Endothelial cell of umbilical vein (primary cell): Measurements from ENCODE around the gene ABLIM2. TPM values are rescaled to one million over a fixed set of nuclear protein-coding genes. Genes with fewer than 3 reads are reported as not detected.

Source experiments
- BruUV-seq: library from RNA; stranded (reverse); fragments of 400-500 nt; replicated peaks from 2 replicates; lab custom pipeline; 2021; lab: Mats Ljungman, UMichigan
- CTCF ChIA-PET: fragments of 300-600, 350-600 bp; sonication (Branson Sonifier 250); formaldehyde crosslinking; loops from one replicate; lab custom pipeline; 2021; ENCODE audit warnings: antibody characterized with exemption, inconsistent platforms; lab: Charles Lee
- POLR2A ChIA-PET: fragments of 300-600, 350-600 bp; sonication (Branson Sonifier 250); formaldehyde crosslinking; loops from one replicate; lab custom pipeline; 2021; ENCODE audit warnings: antibody characterized with exemption, inconsistent platforms; lab: Charles Lee
- DNase-seq: peaks from one replicate; pipeline ENCODE4 v3.0.0-alpha.2; 2011; ENCODE audit warnings: low read depth, low spot score
- FAIRE-seq: peaks from 2 replicates; lab custom pipeline; 2011; peaks lifted over from hg19 to GRCh38; lab: Jason Lieb, UNC
- H2AFZ ChIP-seq: 2 replicates; pipeline ENCODE4 v1.6.0; 2012; ENCODE audit warnings: low read depth, low read length, control low read depth, inconsistent platforms
- H3K27ac ChIP-seq: 2 replicates; pipeline ENCODE4 v1.5.1; 2011; ENCODE audit warnings: low read depth, mild to moderate bottlenecking, control low read depth, low read length, moderate library complexity; ENCODE audit not compliant: insufficient read depth
- H3K27me3 ChIP-seq, 2 experiments: 2 replicates each; pipeline versions ENCODE4 v1.6.0 to v1.6.1; 2011; ENCODE audit warnings: low read length in 2 of 2, mixed read lengths in 1 of 2; ENCODE audit not compliant: control insufficient read depth in 2 of 2, insufficient read depth in 2 of 2
- H3K36me3 ChIP-seq, 2 experiments: 2 replicates in 1 of 2; 3 replicates in 1 of 2; pipeline ENCODE4 v1.5.1; 2011; ENCODE audit warnings: low read length in 2 of 2, mild to moderate bottlenecking in 1 of 2, moderate library complexity in 1 of 2; ENCODE audit not compliant: control insufficient read depth in 2 of 2, insufficient read depth in 2 of 2; ENCODE audit errors: extremely low read depth in 1 of 2
- H3K4me1 ChIP-seq: 3 replicates; pipeline ENCODE4 v1.5.1; 2011; ENCODE audit warnings: mild to moderate bottlenecking, low read length; ENCODE audit not compliant: control insufficient read depth, insufficient read depth; ENCODE audit errors: extremely low read depth
- H3K4me2 ChIP-seq: 2 replicates; pipeline ENCODE4 v1.6.1; 2011; ENCODE audit warnings: low read length, control low read depth, mixed read lengths; ENCODE audit not compliant: insufficient read depth
- H3K4me3 ChIP-seq, 3 experiments: fragments of 200-600 bp in 1 of 3; sonication (generic), shearing (Covaris generic) in 1 of 3; replicated peaks in 1 of 3; 2 replicates each; pipeline ENCODE4 v1.5.1; 2011 to 2016; ENCODE audit warnings: control low read depth in 3 of 3, low read length in 3 of 3, mild to moderate bottlenecking in 2 of 3, inconsistent platforms in 1 of 3, low read depth in 1 of 3, moderate library complexity in 1 of 3; ENCODE audit not compliant: insufficient read depth in 1 of 3
- H3K79me2 ChIP-seq: 2 replicates; pipeline ENCODE4 v1.6.0; 2012; ENCODE audit warnings: low read length, inconsistent platforms; ENCODE audit not compliant: control insufficient read depth, insufficient read depth
- H3K9ac ChIP-seq: replicated peaks from 2 replicates; pipeline ENCODE3; 2011; ENCODE audit warnings: low read length, control low read depth; ENCODE audit not compliant: insufficient read depth; ENCODE audit errors: extremely low read depth
- H3K9me1 ChIP-seq: replicated peaks from 3 replicates; pipeline ENCODE4 v1.6.0; 2011; ENCODE audit warnings: mild to moderate bottlenecking, low read length; ENCODE audit not compliant: control insufficient read depth, insufficient read depth; ENCODE audit errors: extremely low read depth
- H3K9me3 ChIP-seq: replicated peaks from 2 replicates; pipeline ENCODE4 v1.5.1; 2012; ENCODE audit warnings: low read length, inconsistent platforms; ENCODE audit not compliant: control insufficient read depth, insufficient read depth
- H4K20me1 ChIP-seq: replicated peaks from 2 replicates; pipeline ENCODE3; 2011; ENCODE audit warnings: mild to moderate bottlenecking, low read length; ENCODE audit not compliant: control insufficient read depth, insufficient read depth; ENCODE audit errors: extremely low read depth
- CTCF ChIP-seq, 2 donors: IDR thresholded peaks; 1 replicate in 1 of 2; 2 replicates in 1 of 2; pipeline ENCODE4 v1.5.1; 2011; ENCODE audit warnings: low read length in 2 of 2, mild to moderate bottlenecking in 2 of 2, moderate library complexity in 2 of 2, control low read depth in 1 of 2, inconsistent platforms in 1 of 2, low read depth in 1 of 2; ENCODE audit not compliant: insufficient read depth in 1 of 2; ENCODE audit errors: extremely low read depth in 1 of 2
- EZH2 ChIP-seq: IDR thresholded peaks from 2 replicates; pipeline ENCODE4 v1.6.1; 2012; ENCODE audit warnings: borderline replicate concordance, low read depth, mild to moderate bottlenecking, moderate library complexity, low read length, inconsistent platforms; ENCODE audit not compliant: severe bottlenecking
- JUN ChIP-seq: IDR thresholded peaks from 2 replicates; pipeline ENCODE4 v1.6.1; 2011; ENCODE audit warnings: borderline replicate concordance, low read depth; ENCODE audit not compliant: insufficient read length, insufficient read depth
- MAX ChIP-seq: IDR thresholded peaks from 2 replicates; pipeline ENCODE4 v1.6.1; 2011; ENCODE audit not compliant: insufficient read depth, insufficient read length
- POLR2AphosphoS5 ChIP-seq: IDR thresholded peaks from 2 replicates; pipeline ENCODE4 v1.6.1; 2012; ENCODE audit warnings: low read depth, mild to moderate bottlenecking, control low read depth, low read length, moderate library complexity; ENCODE audit not compliant: insufficient read depth
- dilution Hi-C: fragments of 300-500 bp; cut with MboI; formaldehyde crosslinking; loops from one replicate; pipeline ENCODE4 v1.15.0; 2019; ENCODE audit warnings: low sequenced_read_pairs; ENCODE audit not compliant: extremely low pct_ligation_motif_present
- intact Hi-C: fragments of 100-400 bp; cut with micrococcal nuclease; formaldehyde crosslinking; loops from one replicate; pipeline ENCODE4 v1.10.0; 2022
- polyA plus RNA-seq, 4 experiments: library from polyadenylated mRNA; depleted of rRNA in 3 of 4; stranded (reverse) in 3 of 4; unstranded in 1 of 4; fragments of >200 nt; gene quantifications; 2 replicates each; pipeline versions ENCODE4 v1.2.1 to v1.2.3, GENCODE V29; 2011 to 2012; ENCODE audit warnings: missing spikeins in 1 of 4
- total RNA-seq: library from RNA; stranded (reverse); gene quantifications from 2 replicates; pipeline ENCODE4 v1.2.3, GENCODE V29; 2021

The ABLIM2 gene
- total and polyA plus RNA-seq, 2 donors (not counting 3 experiments of a cell fraction or from before 2014, with no cell fraction given), result 0.28 to 0.66 TPM

DNA sequence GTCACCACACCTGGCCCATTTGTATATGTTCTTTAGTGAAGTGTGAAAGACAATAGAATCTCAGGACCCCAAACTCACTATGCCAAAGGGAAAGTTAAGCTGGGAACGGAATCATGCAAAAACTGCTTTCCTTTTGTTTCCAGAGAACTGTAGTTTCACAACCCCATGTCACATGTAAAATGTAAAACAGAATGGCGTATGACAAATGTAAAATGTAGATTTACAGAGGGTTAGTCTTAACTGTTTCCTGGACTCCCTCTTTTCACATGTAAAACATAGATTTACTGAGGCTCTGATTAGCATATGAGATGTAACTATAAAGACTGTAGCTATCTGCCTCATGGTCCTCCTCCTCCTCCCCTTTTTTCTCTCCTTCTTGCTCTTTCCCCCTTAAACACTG, 66.3 kb downstream of the ABLIM2 start:
- dilution Hi-C loops, result no loop called here
- CTCF ChIA-PET, result no interaction called here
- BruUV-seq, result no TSS peak

More for the DNA sequence above, 66.3 kb downstream of the ABLIM2 start:
- Histone ChIP-seq H3K4me1 (peaks cover 6% of the 10 kb centered on the region), H2AFZ (no peak overlapping the region), H3K4me2 (no peak overlapping the region), H3K9ac (no peak overlapping the region), H3K27ac (no peak overlapping the region), H3K27me3 (no peaks in the 10 kb centered on the region), H4K20me1 (no peaks in the 10 kb centered on the region), H3K36me3 (no peaks in the 10 kb centered on the region), H3K4me3 (no peak overlapping the region), H3K9me1 (no peaks in the 10 kb centered on the region), H3K9me3 (peaks cover 3% of the 10 kb centered on the region), H3K79me2 (no peaks in the 10 kb centered on the region)
- intact Hi-C loops, result loop anchor here (10.0 kb wide), 1 partner anchor 57 kb away; no protein-coding TSS in a partner anchor
- FAIRE-seq, result no peak
- POLR2A ChIA-PET, result no interaction called here
- TF ChIP-seq CTCF (IDR thresholded peaks at IDR 0.05; ENCODE audit: extremely low read depth in 1 of 2, insufficient read depth in 1 of 2, low read depth in 1 of 2, low read length in 2 of 2), result no peak
- no peak for TF ChIP-seq MAX
- TF ChIP-seq EZH2, result no peak
- TF ChIP-seq POLR2AphosphoS5, result no peak
- no peak for TF ChIP-seq JUN
- no peak for DNase-seq
